Activated CD8-positive, alpha-beta memory T cell treated with anti-CD3 and anti-CD28 coated beads, Interleukin-2, amount 50 U/mL, for 1 hour (primary cell): Measurements from ENCODE around the gene C5AR1.
"Not testable (repeated sequence)": the region's sequence is repeated elsewhere in the genome, so short reads cannot be mapped to it uniquely, and the experiment has no call there.

ENCODE experiments used
- DNase-seq: peaks from one replicate; pipeline ENCODE4 v3.0.0-alpha.2; 2020; ENCODE audit errors: extremely low read depth

Gene C5AR1

DNA sequence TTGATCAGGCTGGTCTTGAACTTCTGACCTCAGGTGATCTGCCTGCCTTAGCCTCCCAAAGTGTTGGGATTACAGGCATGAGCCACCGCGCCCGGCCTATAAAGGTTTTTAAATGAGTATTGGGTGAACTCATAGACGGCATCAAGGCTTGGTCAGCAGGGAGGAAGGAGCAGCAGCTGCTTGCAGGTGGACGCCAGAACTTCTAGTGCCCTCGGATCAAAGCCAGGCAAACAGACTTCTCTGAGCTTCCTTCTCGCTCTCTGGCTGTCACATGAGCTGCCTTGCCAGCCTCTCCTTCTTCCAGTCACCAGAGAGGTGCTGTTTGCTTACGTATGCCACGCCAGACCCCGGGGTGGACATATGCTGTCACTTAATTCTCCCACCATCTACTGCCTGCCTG lies 55.8 kb downstream of the C5AR1 start:
- DNase-seq, result not testable (repeated sequence)

DNA sequence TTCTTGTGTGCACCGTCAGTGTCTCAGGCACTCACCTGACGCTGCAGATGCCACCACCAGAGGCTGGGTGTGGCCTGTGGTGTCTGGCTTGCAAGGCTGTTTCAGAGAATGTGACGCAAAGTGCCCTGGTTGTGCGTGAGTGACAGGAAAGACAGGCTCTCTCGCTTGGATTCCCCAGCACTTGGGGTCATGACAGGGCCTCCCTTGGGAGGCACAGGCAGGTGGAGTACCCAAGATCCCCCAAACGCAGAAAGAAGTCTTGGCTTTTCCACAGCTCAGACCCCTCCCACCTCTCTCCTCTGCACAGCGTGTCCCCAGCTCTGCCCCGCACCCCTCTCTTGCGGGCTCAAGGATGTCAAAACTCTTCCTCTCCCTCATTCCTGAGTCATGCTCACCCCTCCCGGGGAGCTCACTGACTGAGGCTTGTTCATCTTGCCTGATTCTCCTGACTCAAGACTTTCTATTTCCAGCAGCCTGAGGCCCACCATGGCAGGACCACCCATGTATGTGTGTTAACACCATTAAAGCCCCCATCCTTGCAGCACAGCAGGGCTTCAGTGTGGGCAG lies 60.5 kb downstream of the C5AR1 start:
- no peak for DNase-seq

GRCh38 chr19:47371261-47371660 lies 61.6 kb downstream of the C5AR1 start:
- no peak for DNase-seq
